Left cardiac atrium (tissue), 4 donors: ENCODE measurements around the gene TSPAN9. TPM values are rescaled to one million over a fixed set of nuclear protein-coding genes. Genes with fewer than 3 reads are reported as not detected.

ENCODE experiments used
- ATAC-seq, 2 donors: fragments of 200-7000 bp; cut with Tn5 transposase; one replicate each; pipeline ENCODE4 v1.9.1; 2020; ENCODE audit warnings: mild to moderate bottlenecking in 2 of 2, moderate library complexity in 2 of 2
- DNase-seq: peaks from one replicate; pipeline ENCODE4 v3.0.0-alpha.2; 2020
- intact Hi-C, 2 donors: fragments of 100-400 bp; cut with DNase I; formaldehyde crosslinking; loops; one replicate each; pipeline versions ENCODE4 v1.14.1 to v1.15.1; 2022 to 2023
- total RNA-seq, 2 donors: library from RNA; stranded (reverse); fragmentation: NEBNext Ultra II Directional; extraction: Animal tissue kit (Norgen Biotek cat#: 25700); gene quantifications; one replicate each; pipeline ENCODE4 v1.2.1, GENCODE V29; 2021
- donor health status: DM: no; HTN: yes; CAD: no.
- donor health status: DM: no; HTN: yes; CAD: no; lungs with severe emphysema.
- donor health status: DM: yes; HTN: yes; CAD: no.
- donor health status: Dilated cardiomyopathy.

The TSPAN9 gene
- total RNA-seq, 2 donors from 2014 or later: 125 to 201 TPM

DNA sequence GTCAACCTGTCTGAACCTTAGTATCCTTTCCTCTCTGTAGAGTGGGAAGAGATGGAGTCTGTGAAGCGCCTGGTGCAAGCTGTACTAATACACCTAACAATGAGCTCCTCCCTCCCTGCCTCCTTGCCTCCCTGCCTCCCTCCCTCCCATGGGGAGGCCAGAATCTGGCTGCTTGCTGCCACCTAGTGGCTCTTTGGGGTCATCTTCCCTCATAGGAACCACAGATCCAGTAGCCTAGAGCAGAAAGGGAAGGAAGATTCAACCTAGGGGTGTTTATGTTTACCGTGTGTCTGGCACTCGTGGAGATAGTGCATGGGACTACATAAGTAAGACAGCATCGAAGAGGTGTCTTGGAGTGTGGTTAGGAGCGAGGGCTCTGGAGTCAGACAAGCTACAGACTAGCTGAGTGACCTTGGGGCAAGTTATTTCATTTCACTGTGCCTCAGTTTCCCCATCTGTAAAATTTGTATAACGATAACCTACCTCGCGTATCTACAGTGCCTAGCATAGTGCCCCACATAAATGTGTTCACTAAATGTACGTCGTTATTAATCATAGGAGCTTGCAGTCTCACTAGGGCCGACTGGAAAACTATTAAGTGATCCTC is 35.5 kb upstream of the TSPAN9 start:
- ATAC-seq (peak in 1 of 2 donors; percentile 68), DNase-seq (peak; percentile 59)
- intact Hi-C loops: no loop called here

DNA sequence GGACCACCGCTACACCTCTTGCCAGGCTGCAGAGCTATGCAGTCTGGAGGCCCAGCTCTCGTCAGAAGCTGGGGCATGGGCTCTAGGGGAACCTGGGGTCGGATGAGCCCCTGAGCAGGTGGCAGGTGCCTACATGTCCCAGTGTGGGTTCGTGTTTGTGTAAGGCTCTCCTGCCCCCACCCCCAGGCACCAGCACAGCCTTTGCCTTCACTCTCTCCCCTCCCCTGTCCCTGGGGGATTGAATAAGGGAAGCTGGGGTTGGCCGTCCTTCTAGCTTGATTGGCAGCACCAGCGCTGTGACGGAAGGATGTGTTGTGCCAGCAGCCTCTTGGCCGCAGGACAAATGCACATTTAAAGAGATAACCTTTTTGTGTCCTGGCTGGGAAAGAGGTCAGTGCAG is 34.8 kb upstream of the TSPAN9 start:
- peak; percentile 66 for DNase-seq
- ATAC-seq: peak; percentile 40 to 51
- intact Hi-C loops: no loop called here

DNA sequence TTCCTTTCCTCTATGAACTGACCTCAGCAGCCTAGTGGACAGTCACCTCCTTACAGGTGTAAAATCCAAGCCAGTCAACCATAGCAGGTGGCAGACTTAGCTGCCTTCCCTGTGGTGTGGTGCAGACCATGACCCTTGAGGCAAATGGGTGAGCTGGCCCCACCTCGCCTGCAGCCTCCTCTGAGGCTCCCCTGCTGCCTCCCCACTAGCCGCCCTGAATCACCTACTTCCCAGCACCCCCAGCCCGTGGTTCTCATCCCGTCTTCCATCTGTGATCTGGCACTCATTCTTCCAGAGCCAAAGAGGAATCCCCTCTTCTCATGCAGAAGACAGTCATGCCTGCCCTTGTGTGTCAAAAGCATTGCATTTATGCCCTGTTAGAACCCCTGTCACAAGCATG is 34.4 kb upstream of the TSPAN9 start:
- DNase-seq (no peak), ATAC-seq (no peak)
- intact Hi-C loops: no loop called here

GRCh38 chr12:3043406-3043805 is 33.8 kb upstream of the TSPAN9 start:
- intact Hi-C loops: no loop called here
- ATAC-seq: no peak
- no peak for DNase-seq

DNA sequence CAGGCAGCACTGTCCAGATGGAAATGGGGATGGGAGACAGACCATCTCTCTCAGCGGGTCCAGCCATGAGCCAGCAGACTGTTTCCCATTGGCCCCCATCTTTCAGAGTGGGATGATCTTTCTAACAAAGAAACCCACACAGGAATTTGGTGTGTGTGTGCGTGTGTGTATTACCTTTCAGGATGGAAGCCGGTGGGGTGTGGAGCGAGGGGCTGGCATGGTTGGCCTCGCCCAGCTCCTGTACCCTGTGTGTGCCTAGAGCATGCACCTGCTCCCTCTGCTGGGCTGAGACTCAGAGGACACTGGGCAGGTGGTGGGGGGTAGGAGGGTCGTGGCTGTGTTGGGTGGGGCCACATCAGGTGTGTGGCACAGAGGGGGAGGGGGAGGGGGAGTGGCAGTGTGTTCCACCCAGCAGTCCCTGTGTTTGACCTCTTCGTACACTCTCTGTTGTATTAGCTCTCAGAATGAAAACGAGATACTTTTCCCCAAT is 33.0 kb upstream of the TSPAN9 start:
- ATAC-seq (no peak), DNase-seq (no peak)
- intact Hi-C loops: no loop called here

- intact Hi-C loops: no loop called here
- no peak for ATAC-seq
Observed at GRCh38 chr12:3045494-3045893, 31.7 kb upstream of the TSPAN9 start.

DNA sequence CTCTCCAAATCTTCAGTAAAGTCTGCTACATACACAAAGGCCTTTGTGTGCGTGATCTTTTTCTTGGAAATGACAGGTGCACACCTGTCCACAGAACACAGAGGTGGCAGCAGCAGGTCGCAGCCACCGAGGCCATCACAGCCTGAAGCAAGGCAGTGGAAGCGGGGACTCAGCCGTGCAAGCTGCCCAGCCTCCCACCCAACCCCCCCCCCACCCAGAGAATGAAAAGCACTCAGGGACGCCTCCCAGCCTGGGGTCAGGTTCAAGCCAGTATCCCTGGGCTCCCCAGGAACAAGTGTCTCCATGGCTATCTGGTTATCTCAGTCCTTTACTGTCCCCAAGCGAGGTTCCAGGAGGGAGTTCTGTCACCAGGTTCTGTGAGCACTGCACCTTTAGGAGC is 31.2 kb upstream of the TSPAN9 start:
- intact Hi-C loops: no loop called here
- ATAC-seq (peak; percentile 1 to 2), DNase-seq (no peak)

More at GRCh38 chr12:3045494-3045893, 31.7 kb upstream of the TSPAN9 start:
- DNase-seq: no peak

DNA sequence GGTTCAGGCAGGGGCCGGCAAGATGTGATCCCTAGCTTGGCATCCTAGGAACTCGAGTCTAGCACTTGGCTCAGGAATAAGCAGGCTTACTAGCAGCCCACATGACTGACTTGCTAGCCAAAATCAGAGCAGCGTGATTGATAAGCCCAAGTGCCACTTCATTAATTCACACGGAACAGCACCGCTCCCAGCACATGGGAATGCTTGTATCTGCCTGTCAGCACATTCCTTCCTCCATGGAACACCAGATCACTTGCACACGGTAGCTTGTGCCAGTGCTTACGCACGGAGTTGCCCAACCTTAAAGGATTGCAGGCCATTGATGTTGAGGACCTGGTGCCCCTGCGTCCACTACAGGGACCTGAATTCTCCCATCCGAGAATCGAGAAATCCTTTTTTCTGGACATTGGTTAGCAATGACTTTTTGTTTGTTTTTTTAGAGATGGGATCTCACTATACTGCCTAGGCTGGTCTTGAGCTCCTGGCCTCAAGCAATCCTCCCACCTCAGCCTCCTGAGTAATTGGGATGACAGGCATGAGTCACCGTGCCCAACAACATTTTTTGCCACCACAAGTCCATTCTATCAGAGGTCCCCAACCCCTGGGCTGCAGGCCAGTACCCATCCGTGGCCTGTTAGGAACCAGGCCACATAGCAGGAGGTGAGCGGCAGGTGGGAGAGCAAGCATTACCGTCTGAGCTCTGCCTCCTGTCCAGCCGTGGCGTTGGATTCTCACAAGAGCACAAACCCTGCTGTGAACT is 30.6 kb upstream of the TSPAN9 start:
- ATAC-seq (peak; percentile 74 to 79), DNase-seq (peak; percentile 71)
- intact Hi-C loops: no loop called here

DNA sequence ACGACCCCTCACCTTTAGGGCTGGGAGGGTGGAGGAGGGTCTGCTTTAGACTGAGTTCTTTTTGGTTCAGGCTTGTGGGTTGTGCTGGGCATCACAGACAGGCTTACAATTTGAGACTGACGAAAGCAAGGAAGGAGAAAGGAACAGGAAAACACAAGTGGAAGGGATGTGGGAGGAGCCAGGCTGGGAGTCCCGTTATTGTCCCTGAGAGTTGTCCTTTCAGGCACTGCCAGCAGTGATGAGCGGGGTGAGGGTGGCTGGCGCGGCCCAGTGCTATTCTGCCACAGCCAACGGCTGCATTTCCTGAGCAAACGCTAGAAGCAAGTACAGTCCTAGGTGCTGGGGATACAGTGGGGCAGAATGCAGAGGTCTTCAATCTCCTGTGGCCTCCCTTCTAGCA is 29.2 kb upstream of the TSPAN9 start:
- intact Hi-C loops: no loop called here
- peak; percentile 56 for DNase-seq
- peak; percentile 24 to 46 for ATAC-seq

DNA sequence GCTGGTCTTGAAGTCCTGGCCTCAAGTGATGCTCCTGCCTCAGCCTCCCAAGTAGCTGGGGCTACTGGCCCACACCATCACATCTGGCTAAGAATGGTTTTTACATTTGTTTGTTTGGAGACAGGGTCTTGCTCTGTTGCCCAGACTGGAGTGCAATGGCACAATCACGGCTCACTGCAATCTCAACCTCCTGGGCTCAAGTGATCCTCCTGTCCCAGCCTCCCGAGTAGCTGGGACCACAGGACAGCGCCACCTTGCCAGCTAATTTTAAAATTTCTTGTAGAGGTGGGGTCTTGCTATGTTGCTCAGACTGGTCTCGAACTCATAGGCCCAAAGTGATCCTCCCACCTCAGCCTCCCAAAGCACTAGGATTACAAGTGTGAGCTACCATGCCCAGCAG is 28.6 kb upstream of the TSPAN9 start:
- ATAC-seq: no peak
- intact Hi-C loops: no loop called here
- DNase-seq: no peak

GRCh38 chr12:3049176-3049575 is 28.0 kb upstream of the TSPAN9 start:
- DNase-seq (no peak), ATAC-seq (no peak)
- intact Hi-C loops: no loop called here

GRCh38 chr12:3049611-3050249 is 27.4 kb upstream of the TSPAN9 start:
- DNase-seq: no peak
- no peak for ATAC-seq
- intact Hi-C loops: no loop called here

DNA sequence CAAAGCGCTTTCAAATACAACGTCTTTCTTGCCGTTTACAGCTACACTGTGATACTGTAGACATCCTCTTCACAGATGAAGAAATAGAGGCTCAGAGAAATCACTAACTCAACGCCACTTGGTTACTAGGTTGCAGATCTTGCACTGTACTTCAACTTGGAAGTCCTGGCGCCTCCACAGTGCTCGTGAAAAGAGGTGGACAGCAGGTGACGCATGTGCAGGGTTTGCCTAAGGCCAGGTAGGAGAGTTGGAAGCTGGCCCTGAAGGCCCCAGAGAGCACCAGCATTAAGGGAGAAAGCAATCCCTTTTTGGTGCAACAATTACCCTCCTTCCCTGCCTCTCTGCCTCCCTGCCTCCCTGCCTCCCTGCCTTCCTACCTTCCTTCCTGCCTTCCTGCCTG is 22.8 kb upstream of the TSPAN9 start:
- DNase-seq: no peak
- ATAC-seq: no peak
- intact Hi-C loops: no loop called here

GRCh38 chr12:3055026-3055703 is 22.0 kb upstream of the TSPAN9 start:
- DNase-seq (no peak), ATAC-seq (peak in 1 of 2 donors; percentile 25)
- intact Hi-C loops: no loop called here

DNA sequence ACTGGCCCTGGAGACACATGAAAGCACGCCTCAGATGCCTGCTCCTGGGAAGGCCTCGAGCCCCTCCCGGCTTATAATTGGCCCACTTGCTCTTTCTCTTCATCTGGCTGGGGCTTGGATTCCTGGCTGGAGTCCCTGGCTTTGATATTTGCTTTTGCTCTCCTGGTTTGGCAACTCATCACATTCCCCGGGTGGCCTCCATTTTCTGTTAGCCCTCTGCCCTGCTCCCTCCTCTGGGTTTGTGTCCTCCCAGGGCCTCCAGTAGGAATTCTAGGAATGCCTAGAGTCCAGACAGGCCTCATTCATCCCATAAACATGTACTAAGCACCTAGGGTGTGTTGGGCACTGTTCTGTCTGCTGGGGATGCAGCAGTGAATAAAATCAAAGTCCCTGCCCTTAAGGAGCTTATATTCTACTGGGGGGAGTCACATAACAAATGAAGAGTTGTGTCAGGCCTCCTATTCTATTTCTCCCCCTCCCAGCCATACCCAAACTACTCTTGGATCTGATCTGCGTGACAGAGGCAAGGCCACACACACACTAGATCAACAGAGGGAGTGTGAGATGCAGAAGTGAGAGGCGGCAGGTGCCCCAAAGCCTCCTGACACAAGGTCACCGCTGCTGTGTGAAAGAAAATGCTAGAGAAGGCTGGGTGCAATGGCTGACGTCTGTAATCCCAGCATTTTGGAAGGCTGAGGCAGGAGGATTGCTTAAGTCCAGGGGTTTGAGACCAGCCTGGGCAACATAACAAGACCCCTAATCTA is 21.3 kb upstream of the TSPAN9 start:
- no peak for DNase-seq

GRCh38 chr12:3061059-3061458 is 16.1 kb upstream of the TSPAN9 start:
- ATAC-seq (no peak), DNase-seq (no peak)
- intact Hi-C loops: no loop called here

More for the DNA sequence above, 21.3 kb upstream of the TSPAN9 start:
- intact Hi-C loops: no loop called here
- ATAC-seq: peak; percentile 8 to 17

DNA sequence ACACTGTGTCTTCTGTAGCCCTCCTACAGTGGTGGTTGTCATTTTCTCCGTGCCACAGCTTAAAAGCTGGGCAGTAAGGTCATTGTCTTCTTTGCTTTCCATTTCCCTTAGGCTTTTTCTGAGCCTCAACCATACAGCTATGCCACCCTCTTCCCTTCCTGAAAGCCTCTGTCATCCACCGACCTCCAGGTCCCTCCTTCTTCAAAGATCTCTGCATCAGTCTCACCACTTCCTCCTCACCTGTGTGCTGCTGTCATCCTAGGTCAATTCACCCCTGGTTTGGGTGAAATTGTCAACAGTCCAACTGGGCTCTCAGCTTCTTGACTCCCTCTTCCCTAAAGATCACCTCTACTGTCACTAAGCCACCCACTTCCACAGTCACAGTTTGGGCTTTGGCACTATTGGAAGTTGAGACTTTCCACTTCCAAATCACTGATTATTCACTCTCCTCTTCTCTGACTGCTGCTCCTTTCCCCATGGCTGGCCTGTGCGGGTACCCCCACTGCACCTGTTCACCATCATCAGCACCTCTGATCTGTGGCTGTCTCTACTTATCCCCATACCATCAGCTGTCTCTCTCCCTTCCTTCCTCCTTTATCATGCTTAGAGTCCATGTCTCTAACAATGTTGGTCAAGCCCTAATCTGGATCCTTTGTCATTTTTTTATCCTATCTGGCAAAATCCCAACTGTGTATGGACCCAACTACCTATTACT is 15.5 kb upstream of the TSPAN9 start:
- ATAC-seq (no peak), DNase-seq (no peak)
- intact Hi-C loops: no loop called here

DNA sequence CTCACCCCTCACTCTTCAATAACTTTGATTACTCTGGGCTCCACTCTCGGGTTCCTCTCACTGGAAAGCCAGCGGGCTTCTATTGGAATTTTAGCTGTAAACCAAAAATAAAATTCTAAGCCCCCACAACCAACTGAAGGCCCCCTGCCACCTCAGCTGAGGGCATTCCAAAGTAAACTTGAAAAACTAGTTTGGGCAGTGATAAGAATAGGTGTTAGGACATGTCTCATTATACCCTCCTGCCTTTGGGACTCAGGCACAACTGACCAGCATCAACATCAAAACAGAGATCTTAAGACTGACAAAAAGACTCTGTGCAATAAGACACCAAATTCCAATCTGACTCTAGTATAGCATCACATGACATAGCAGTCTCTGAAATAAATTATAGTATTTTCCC is 11.9 kb upstream of the TSPAN9 start:
- intact Hi-C loops: no loop called here
- no peak for DNase-seq
- ATAC-seq: no peak
